Activated CD8-positive, alpha-beta T cell treated with anti-CD3 and anti-CD28 coated beads, Interleukin-2, amount 10 ng/mL, durations not matched to agents 7 days and 5 days (primary cell): ENCODE data around the gene CNEP1R1. TPM values are rescaled to one million over a fixed set of nuclear protein-coding genes. Genes with fewer than 3 reads are reported as not detected.

ENCODE experiments used
- ATAC-seq: fragments of 150-1000 bp; cut with Tn5 transposase; one replicate; pipeline ENCODE4 v1.10.0; 2021; ENCODE audit warnings: moderate library complexity
- CTCF ChIA-PET: fragments of 350-600 bp; sonication (Branson Sonifier 250); formaldehyde crosslinking; loops from one replicate; lab custom pipeline; 2021; ENCODE audit warnings: antibody characterized with exemption; lab: Charles Lee
- POLR2A ChIA-PET: fragments of 350-600 bp; sonication (Branson Sonifier 250); formaldehyde crosslinking; loops from one replicate; lab custom pipeline; 2021; ENCODE audit warnings: antibody characterized with exemption; lab: Charles Lee
- DNase-seq: peaks from one replicate; pipeline ENCODE4 v3.0.0-alpha.2; 2020
- H3K27ac Mint-ChIP-seq: one replicate; pipeline ENCODE4 v1.8.0; 2021; ENCODE audit warnings: mild to moderate bottlenecking, mixed read lengths
- H3K27me3 Mint-ChIP-seq: one replicate; pipeline ENCODE4 v1.8.0; 2021; ENCODE audit warnings: low read depth, mixed read lengths
- H3K36me3 Mint-ChIP-seq: one replicate; pipeline ENCODE4 v1.8.0; 2021; ENCODE audit warnings: low read depth, mixed read lengths
- H3K4me1 Mint-ChIP-seq: one replicate; pipeline ENCODE4 v1.8.0; 2021; ENCODE audit warnings: low read depth, mixed read lengths
- H3K4me3 Mint-ChIP-seq: one replicate; pipeline ENCODE4 v1.8.0; 2021; ENCODE audit warnings: mild to moderate bottlenecking, mixed read lengths
- H3K9me3 Mint-ChIP-seq: one replicate; pipeline ENCODE4 v1.8.0; 2022; ENCODE audit warnings: mixed read lengths; ENCODE audit not compliant: insufficient read depth
- total RNA-seq, 2 experiments: library from RNA; stranded (reverse); gene quantifications; one replicate each; pipeline ENCODE4 v1.2.3, GENCODE V29; 2021

The CNEP1R1 gene
- total RNA-seq, 2 experiments from 2014 or later: 25.1 to 26.9 TPM

- Mint-ChIP-seq H3K4me1 (peaks cover 15% of the 10 kb centered on the region), H3K27me3 (no peaks in the 10 kb centered on the region), H3K9me3 (no peaks in the 10 kb centered on the region), H3K36me3 (peaks cover 59% of the 10 kb centered on the region), H3K27ac (peak overlapping the region; percentile 47), H3K4me3 (no peak overlapping the region)
- POLR2A ChIA-PET: no interaction called here
- ATAC-seq (no peak), DNase-seq (no peak)
- CTCF ChIA-PET: interaction anchor here (3.1 to 3.9 kb wide), 3 partner anchors 14 to 129 kb away, joined by 14 to 24 read pairs (median 16); partner anchors contain the start of genes CNEP1R1 and HEATR3
These were observed 56.5 kb downstream of the CNEP1R1 start for GRCh38 chr16:50081428-50082018.

GRCh38 chr16:50083996-50084395, 59.0 kb downstream of the CNEP1R1 start:
- Mint-ChIP-seq H3K36me3 (peaks cover 54% of the 10 kb centered on the region), H3K4me3 (no peak overlapping the region), H3K4me1 (peaks cover 12% of the 10 kb centered on the region), H3K27me3 (no peaks in the 10 kb centered on the region), H3K9me3 (no peaks in the 10 kb centered on the region), H3K27ac (no peak overlapping the region)
- DNase-seq: no peak
- no peak for ATAC-seq
- ChIA-PET POLR2A (interaction anchor here (0.7 kb wide), 1 partner anchor 23 kb away, joined by 3 read pairs; no protein-coding TSS in a partner anchor), CTCF (interaction anchor here (1.2 to 3.9 kb wide), 4 partner anchors 16 to 126 kb away, joined by 3 to 24 read pairs (median 15); partner anchors contain the start of genes CNEP1R1 and HEATR3)

- H3K27ac Mint-ChIP-seq: no peak overlapping the region
- ATAC-seq (no peak), DNase-seq (no peak)
- CTCF ChIA-PET: interaction anchor here (1.4 kb wide), 1 partner anchor 61 kb away, joined by 3 read pairs; the partner anchor contains the start of gene CNEP1R1
- no peak overlapping the region for H3K4me3 Mint-ChIP-seq
- peaks cover 45% of the 10 kb centered on the region for H3K36me3 Mint-ChIP-seq
- no peaks in the 10 kb centered on the region for H3K27me3 Mint-ChIP-seq
- peaks cover 9% of the 10 kb centered on the region for H3K4me1 Mint-ChIP-seq
- POLR2A ChIA-PET: no interaction called here
- H3K9me3 Mint-ChIP-seq: no peaks in the 10 kb centered on the region
These were observed 61.2 kb downstream of the CNEP1R1 start for GRCh38 chr16:50086176-50086575.

Other genes starting within 250 kb of the CNEP1R1 start
- gene ZNF423, start 169.1 kb upstream of the CNEP1R1 start, total RNA-seq: not detected
- gene HEATR3, start 40.7 kb downstream of the CNEP1R1 start, total RNA-seq: 10 to 100 TPM; 29.7 to 31.7 TPM
- 10 to 100 TPM; 17.3 to 18.0 TPM for gene TENT4B, start 128.1 kb downstream of the CNEP1R1 start, total RNA-seq
- gene ADCY7, start 241.3 kb downstream of the CNEP1R1 start, total RNA-seq: 100 to 1,000 TPM; 214 to 225 TPM